CD4-positive, alpha-beta T cell treated with Interleukin-15 for 4 hours (primary cell): ENCODE results near the gene WNT5A.

Source experiments
- DNase-seq: peaks from one replicate; pipeline ENCODE4 v3.0.0-alpha.2; 2020; ENCODE audit warnings: low spot score

Gene WNT5A

DNA sequence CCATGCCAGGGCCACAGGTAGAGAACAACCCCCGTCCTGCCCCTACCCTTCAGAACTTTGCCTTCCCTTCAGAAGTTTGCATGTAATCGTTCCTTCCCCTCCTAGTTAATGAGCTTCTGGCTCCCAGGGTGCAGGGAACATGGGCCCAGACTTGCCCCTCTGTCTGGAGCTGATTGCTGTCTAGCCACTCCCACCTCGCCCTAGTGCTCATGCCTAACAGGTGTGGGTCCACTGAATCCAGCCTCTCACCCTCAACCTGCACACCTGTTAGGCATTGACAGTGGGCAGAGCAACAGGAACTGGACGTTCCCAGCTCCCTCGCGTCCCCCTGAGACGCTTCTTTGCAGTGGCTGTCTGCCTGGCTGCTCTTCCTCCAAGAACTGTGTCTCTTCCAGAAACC lies 40.3 kb downstream of the WNT5A start:
- no peak for DNase-seq

DNA sequence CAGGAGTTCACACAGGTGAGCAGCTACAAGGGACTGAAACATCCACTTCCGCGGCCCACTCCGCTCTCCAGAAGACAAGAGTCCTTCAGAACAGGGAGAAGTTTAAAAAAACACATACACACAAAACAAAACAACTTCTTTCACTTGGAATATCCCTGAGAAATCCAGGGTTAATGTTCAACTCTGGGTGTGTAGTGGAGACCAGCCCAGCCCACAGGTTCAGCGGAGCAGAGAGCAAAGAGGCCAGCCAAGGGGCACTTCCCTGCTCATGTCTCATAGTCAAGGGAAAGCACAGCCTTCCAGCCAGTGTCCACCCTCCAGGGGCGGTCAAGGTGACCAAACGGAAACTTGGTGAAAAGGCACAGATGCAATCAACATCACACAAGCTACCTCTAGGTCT lies 41.6 kb downstream of the WNT5A start:
- no peak for DNase-seq

DNA sequence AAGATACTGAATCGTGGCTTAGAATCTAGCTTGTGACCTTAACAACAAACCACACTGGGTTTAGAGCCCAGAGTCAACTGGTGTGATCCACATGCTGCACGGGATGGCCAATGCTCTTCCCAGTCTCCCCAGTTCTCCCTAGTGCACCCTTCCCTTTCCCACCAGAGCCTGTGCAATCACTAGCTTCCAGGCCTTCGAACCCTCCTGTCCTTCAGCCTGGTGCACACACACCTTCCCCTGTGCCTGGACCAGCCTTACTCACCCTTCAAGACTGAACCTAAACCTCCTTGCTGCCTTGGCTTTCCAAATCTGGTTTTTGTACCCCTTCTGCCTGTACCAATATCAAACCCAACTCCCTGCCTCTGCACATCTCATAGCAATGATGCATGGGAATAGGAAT lies 43.8 kb downstream of the WNT5A start:
- no peak for DNase-seq

DNA sequence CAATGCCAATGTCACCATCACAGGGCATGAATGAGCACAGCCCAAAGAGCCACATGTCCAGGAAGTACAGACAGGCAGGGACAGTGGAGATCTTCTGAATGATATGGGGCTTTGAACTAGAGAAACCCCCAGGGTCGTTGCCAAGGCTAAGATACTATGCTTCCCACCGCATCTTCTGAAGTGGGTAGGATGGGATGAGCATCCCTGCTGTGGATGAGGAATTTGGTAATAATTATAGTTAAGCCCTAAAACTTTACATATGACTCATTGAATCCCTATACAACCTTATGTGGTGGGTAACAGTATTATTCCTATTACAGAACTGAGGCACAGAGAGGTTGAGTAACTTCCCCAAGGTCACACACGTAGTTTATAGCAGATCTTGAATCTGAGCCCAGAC lies 44.2 kb downstream of the WNT5A start:
- no peak for DNase-seq

DNA sequence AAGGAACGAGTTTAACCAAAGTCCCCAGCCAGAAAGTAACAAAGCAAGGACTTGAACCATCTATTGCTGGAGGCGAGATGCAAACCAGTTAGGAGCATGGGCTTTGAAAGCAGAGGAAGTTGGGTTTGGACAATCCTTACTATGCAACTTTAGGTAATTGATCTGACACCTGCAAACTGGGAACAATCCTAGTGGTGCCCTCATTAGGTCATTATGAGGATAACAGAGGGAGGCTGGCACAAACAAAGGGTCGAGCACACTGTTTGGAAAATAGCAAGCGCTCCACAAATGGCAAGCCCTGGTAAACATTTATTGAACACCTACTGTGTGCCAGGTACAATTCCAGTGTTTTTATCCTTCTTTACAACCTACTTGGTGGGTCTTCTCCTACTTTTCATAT lies 45.6 kb downstream of the WNT5A start:
- DNase-seq = no peak

DNA sequence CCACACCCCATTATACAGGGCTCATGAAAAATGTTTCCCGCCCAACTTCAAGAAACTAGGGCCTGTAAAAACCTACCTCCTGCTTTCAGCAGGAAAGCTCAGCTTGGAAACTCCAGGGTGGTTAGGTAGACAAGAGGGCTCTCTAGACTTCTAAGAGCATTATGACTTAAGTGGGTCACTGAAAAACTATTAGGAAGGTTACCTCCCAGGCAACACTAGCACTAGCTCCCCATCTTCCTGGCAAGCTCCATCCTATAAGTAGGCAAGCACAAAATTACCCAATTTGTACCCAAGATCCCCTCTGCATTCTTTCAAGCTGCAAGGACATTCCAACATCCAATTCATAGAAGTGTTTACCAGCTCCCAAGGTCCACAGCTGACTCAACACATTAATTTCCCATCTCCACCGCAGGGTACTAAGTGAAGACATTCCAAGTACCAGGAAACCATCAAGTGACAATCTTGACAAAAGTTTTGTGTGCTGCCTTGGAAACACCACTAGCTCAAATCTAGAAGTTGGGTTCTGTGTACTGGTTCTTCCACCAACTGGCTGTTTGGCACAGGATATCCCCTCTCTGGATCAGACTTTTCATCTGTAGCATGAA lies 46.9 kb downstream of the WNT5A start:
- no peak for DNase-seq

DNA sequence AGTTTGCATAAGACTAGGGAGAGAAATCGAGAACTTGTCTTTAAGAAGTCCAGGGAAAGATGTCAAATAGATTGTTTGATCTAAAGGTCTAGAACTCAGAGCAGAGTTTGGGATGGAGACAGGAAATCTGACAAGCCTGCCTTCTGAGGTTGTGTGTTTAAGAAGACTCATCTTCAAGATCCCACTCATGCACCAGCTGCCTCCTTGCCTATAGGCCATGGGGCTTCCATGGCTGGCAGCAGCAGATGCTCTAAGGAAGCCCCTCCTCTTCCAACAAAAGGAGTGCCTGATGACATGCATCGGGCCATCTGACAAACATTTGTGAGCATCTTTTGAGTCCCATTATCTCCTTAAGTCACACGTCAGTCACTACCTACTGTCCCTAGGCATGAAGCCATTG lies 47.4 kb downstream of the WNT5A start:
- DNase-seq = no peak

DNA sequence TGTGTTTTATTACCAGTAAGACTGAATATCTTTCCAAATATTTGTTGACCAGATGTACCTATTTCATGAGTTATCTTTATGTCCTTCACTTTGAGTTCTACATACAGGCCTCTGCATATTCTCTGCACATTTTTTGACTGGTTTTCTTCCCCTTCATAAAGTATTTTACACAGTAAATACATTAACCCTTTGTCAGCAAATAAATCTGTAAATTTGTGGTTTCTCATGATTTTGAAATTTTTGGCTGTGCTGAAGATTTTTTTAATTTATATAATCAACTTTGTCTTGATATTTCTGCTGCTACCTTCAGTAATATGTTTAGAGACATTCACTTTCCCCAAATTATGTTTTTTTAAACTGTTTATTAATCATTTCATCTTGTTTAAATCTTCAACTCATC lies 50.5 kb downstream of the WNT5A start:
- DNase-seq = no peak

DNA sequence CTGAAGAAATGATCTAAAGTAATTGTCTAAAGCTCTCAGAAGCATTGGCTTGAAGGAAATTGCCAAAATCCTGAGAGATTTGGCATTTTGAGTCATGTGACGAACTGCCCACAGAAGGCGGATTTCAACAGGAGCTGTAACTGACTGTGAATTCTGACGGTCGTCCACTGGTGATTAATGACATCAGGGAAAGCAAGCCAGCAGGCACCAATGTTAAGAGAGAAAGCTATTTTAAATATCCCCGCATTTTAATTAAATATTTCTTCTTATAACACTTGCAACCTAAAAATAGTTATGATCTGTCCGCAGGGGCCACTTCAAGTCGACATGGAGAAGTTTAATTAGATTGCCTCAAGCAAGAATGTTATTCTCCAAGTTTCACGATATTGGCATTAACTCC lies 51.6 kb downstream of the WNT5A start:
- no peak for DNase-seq

DNA sequence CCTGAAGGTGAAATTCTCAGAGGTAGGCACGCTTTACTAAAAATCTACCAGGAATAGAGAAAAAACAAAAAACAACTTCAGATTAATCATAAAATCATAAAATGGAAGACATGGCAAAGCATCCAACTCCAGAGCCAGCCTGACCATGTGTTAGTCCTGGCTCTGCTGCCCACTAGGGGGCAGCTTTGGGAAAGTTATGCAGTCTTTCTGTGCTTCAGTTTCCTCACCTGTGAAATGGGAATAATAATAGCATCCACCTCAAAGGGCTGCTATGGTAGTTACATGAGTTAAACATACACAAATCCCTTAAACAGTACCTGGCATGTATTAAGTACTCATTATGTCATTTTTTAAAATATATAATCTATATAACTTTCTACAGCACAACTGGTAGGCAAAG lies 52.3 kb downstream of the WNT5A start:
- DNase-seq = no peak

DNA sequence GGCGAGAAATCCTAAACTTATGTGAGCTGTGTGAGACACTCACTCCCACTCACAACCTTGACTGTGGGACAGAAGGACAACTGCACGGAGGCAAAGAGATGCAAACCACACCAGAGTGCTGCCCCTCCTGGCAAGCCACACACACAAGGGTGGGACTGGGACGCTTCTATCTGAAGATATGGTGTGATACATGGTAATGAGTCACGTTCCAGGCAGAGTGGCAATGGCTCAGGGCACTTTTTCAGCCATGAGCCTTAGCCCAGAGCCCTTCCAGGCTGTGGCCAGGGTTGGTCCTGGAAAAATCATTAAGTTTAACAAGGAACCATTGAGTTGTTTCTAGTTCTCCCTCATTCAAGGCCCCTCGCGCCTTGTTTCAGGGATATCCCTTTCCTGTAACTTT lies 56.1 kb downstream of the WNT5A start:
- no peak for DNase-seq

DNA sequence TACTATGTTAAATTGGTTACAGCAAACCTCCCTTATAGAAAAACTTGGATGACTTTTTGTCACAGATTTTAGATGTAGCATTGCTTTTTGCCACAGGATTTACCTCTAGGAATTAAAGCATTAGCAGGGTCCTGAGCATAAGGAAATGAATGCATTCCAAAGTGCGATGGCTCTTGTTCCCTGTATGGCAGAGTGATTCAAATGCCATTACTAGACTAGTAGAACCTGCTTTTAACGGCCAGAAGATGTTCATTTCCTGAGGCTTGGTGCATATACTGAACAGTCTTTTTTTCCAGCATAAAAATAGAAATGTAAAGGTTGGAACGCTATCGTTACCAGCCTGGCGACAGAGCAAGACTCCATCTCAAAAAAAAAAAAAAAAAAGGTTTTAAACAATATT lies 59.4 kb downstream of the WNT5A start:
- no peak for DNase-seq

DNA sequence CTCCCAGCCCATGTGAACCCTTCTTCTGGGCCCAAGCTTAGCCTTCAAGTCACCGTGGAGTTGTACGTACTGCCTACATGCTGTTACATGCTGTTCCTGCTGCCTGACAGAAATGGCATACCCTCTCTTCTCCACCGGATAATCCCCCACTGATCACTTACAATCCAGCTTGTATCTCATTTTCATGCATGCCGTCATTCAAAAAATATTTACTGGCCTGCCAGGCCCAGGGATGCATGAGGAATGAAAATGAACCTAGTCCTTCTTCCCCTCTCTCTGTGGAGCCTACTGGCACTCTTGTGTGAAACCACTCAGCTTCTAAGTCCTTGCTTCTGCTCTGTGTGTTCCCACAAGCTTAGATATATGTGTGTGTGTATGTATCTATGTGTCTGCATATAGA lies 60.6 kb downstream of the WNT5A start:
- no peak for DNase-seq

DNA sequence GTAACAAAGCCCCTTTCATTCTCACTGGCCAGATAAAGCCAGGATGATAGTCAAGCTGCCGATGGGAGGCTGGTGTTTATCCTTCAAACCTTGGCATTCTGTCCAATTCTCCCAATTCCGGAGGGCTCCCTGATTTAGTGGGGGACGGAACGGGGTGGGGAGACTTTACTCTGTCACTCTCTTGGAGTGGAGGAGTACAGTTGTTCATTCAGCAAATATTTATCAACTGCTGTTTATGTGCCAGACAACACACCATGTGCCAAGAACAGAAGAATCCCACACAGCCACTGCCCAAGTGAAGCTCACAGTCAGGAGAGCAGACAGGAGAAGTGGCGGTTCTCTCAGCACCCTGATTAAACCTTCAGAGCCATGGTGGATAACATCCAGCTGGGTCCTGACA lies 63.3 kb downstream of the WNT5A start:
- no peak for DNase-seq

DNA sequence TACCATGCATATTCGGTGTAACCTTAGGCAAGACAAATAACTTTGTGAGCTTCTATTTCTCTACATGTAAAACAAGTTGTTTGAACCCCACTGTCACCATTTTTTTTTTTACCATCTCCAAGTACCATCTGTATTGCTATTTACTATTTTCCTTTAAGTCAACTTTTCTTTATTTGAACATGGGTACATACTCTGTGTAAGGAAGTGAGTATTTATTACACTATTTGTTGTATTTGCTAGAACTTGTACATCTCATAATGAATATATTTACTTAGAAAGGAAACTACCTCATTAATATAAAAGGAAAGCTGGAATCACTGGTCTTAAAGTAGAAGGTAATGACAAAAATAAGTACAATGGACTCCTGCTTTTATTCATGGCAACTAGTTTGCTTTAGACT lies 69.9 kb downstream of the WNT5A start:
- no peak for DNase-seq

DNA sequence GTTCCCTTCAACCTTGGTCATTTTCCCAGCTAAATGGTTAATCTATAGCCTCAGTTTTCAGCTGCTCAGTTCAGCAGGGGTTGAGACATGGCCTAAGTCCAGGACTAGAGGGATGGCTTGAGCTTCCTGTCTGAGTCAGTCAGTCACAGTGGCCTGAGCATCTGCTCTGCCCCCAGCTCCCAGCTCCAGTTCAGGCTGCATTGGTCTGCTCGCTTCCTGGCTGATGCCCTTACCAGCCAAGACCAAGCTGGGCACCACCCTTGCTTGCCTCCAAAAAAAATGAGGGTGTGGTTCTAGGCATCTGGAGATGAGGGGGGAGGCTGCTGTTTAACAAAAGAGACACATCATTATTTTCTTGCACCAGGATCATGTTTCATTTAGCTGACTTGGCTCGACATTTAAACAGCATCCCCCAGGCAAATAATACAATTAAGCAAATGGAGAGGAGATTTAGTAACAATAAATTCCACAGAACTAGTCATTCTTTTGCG lies 70.7 kb downstream of the WNT5A start:
- no peak for DNase-seq
